ENCODE data around the gene DOLPP1. TPM values are rescaled to one million over a fixed set of nuclear protein-coding genes. Genes with fewer than 3 reads are reported as not detected.
A peak's percentile ranks its signal among the peaks of the same experiment; 100 is the strongest.
"Not testable (repeated sequence)": the region's sequence is repeated elsewhere in the genome, so short reads cannot be mapped to it uniquely, and the experiment has no call there.

The DOLPP1 gene, protein sequence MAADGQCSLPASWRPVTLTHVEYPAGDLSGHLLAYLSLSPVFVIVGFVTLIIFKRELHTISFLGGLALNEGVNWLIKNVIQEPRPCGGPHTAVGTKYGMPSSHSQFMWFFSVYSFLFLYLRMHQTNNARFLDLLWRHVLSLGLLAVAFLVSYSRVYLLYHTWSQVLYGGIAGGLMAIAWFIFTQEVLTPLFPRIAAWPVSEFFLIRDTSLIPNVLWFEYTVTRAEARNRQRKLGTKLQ
- total RNA-seq = 21.7 TPM

DNA sequence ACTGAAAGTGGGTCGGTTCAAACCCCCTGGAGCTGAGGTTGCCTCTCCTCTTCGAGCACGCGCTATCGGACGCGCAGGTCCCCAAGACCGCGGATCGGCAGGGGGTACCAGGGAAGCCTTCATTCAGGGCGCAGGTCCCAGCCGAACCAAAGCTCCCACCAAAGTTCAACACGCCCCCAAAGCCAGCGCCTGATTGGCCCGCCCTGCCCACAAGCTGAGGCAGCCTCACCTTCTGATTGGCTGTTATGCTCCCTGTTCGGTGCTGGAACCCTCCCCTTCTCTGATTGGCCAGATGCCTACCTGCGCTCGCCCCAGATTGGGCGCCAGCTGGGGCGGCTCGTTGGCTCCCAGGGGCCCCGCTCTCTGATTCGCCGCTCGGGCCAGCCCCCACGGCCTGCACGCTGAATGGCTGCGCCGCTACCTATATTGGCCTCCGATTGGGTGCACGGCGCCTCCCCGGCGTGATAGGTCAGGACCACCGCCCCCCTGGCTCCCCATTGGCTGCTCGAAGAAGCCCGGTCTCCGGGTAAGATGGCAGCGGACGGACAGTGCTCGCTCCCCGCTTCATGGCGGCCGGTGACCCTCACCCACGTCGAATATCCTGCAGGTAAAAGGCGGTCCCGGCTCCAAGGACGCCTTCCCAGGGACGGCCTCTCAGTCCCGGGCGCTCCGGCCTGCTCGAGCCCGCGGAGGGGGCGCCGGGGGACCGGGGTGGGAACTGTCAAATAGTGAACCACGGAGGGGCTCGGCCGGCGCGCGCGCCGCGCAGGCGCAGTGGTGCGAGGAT is at the start of gene DOLPP1:
Gene DOLPP1, plus strand, starts transcription at position 511 of the 787 bp plus-strand sequence. Its CDS starts 21 bp downstream, at position 532.
- DNase-seq (ENCODE audit: low spot score) (peak; percentile 100), ATAC-seq (peak; percentile 81)

DNA sequence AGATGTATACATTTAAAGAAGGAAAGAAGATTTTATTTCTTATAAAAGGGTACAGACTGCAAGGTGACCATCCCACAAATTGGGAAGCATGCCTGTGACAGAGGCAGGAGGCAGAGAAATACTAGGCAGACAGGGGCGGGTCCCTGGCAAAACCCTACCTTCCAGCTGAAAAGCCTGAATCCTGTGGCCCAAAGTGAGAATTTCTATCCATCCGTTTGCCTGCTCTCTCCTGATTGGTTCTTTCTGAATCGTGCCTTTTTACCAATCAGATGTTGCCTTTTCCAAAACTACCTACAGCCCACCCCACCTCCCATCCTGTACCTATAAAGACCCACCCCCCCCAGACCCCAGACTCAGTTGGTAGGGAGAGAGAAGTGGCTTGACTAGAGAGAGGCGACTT is 49.4 kb upstream of the DOLPP1 start:
- ATAC-seq (no peak), DNase-seq (ENCODE audit: low spot score) (no peak)

GRCh38 chr9:129032541-129033159 is 48.3 kb upstream of the DOLPP1 start:
- no peak for ATAC-seq
- no peak for DNase-seq (ENCODE audit: low spot score)

DNA sequence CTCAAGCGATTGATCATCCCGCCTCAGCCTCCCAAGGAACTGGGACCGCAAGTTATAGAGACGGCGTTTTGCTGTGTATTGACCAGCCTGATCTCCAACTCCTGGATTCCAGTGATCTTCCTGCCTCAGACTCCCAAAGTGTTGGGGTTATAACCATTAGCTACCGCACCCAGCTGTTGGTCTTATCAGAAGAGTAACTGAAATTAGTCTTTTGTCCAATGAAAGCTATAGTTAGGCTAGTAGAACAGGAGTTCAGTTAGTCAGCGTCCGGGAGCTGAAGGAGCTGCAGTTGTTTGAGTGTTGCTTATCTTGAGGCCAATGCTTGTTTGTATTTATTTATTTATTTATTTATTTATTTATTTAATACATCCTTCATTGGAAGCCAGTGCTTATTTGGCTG is 47.7 kb upstream of the DOLPP1 start:
- DNase-seq (ENCODE audit: low spot score) (no peak), ATAC-seq (no peak)

- DNase-seq (ENCODE audit: low spot score) = not testable (repeated sequence)
- peak; percentile 8 for ATAC-seq
Observed at GRCh38 chr9:129035838-129036237, 45.1 kb upstream of the DOLPP1 start.

- ATAC-seq (peak; percentile 93), DNase-seq (ENCODE audit: low spot score) (peak; percentile 98)
Observed at GRCh38 chr9:129036241-129036922, 44.5 kb upstream of the DOLPP1 start, which contains the start of gene MIGA2. Gene MIGA2 (plus strand): TSS chr9:129036626. CDS start chr9:129040595, 3,969 bp downstream.

DNA sequence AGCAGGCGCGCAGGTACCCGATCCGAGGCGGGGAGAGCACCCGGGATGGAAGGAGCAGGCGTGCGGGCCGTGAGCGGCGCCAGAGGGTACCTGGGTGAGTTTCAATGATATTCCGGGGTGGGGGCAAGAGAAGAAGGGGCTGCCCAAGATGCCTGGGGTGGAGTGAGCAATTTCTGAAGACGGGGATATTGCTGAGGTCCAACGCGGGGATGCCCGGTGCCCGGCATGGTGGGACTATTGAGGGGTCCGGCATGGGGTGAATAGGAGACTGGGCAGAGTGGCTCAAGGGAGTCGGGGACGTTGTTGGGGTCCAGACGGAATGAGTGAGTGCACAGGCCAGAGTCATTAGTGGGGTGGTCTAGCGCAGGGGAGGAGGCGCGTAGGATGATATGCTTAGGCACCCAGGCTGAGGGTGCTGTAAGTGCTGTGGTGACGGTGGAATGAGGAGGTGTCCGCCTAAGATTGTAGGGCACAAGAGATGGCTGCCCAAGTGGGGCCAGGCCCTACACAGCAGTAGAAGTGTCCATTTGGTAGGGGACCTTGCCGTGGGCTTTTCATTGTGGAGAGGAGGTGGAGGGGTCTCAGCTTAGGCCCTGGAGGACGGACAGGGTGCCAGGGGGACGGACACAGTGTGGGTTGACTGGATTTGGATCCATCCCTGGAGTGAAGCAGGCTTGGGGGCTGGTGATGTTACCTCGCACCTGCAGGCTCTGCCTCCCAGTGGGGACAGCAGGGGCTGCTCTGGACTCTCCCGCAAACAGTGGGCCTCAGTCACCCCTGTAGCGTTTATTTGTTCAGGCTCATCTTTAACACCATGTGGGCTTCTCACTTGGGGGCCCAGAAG is 43.8 kb upstream of the DOLPP1 start:
- no peak for DNase-seq (ENCODE audit: low spot score)
- ATAC-seq = peak; percentile 1

GRCh38 chr9:129037767-129038098 is 43.2 kb upstream of the DOLPP1 start:
- ATAC-seq = no peak
- no peak for DNase-seq (ENCODE audit: low spot score)

DNA sequence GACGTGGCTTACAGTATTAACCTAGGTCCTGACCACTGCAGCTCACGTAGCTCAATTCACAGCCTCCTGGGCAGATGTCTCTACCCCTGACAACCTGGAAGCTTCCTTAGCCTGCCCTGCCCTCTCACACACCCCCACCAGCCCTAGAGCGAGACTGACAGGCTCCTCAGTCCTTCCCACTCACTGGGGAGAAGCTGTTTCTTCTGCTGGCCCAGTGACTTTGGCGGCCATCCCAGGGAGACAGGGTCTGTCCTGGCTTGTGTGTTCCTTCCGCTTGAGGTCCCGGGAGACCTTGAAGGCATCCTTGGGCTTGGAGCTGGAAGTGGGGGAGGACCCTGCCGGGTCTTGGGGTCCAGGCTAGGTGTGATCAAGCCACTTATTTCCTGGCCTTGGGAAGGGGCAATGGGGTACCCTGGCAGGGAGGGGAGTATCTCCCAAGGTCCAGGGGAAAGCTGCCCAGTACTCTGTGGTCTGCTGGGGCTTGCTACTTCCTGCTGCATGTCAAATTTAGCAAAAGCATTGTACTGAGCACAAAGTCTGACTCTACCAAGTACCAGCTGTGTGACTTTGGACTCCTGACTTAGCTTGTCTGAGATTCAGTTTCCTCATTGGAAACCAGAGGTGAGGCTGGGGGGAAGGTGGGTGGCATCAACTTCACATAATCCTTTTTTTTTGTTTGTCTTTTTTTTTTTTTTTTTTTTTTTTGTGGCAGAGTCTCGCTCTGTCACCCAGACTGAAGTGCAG is 42.6 kb upstream of the DOLPP1 start:
- DNase-seq (ENCODE audit: low spot score) (no peak), ATAC-seq (no peak)

DNA sequence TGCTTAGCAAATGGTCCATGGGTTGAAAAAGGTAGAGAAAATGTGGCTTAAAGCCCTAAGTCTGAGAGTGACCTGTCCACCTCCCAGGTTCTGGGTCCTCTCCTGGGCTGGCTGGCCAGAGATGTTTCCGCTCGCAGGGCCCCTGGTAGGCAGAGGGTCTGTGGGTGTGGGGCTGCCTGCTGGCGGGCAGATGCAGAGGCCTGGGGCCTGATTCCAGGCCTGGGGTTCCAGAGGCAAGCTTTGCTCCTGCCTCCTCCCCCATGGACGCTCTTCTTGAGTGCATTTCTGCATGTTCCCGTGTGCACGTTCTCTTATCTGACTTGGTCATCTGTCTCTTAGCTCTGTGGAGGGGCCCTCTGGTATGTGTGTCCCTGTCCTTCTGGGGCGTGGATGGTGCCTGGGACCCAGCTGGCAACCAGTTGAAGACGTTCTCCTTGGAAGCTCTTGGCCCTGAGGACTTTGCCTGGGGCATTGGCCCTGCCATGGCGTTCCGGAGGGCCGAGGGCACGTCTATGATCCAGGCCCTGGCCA is 40.7 kb upstream of the DOLPP1 start:
- DNase-seq (ENCODE audit: low spot score) = no peak
- ATAC-seq = no peak

DNA sequence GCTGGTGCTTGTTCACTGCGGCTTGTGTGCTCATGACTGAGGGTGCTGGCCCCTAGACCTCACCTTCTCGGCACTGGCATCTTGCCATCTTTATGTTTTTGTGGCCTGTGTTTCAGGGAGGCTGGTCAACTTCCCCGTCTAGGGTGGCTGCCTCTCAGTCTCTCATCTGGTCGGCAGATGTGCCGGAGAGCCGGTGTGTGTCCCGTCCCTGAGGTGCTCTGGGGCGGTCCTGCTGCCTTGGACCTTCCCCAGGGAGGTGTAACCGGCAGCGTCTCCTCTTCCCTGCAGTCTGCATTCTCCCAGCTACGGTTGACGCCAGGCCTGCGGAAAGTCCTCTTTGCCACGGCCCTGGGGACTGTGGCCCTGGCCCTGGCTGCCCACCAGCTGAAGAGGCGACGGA is 38.9 kb upstream of the DOLPP1 start:
- no peak for DNase-seq (ENCODE audit: low spot score)
- ATAC-seq = no peak

GRCh38 chr9:129052592-129052991 is 28.3 kb upstream of the DOLPP1 start:
- peak; percentile 94 for DNase-seq (ENCODE audit: low spot score)
- peak; percentile 90 for ATAC-seq

- peak; percentile 38 for ATAC-seq
- DNase-seq (ENCODE audit: low spot score) = no peak
Observed at GRCh38 chr9:129053020-129053419, 27.9 kb upstream of the DOLPP1 start.

- ATAC-seq (no peak), DNase-seq (ENCODE audit: low spot score) (no peak)
Observed at GRCh38 chr9:129054163-129054851, 26.6 kb upstream of the DOLPP1 start.

- ATAC-seq (peak; percentile 42), DNase-seq (ENCODE audit: low spot score) (no peak)
Observed at GRCh38 chr9:129058965-129059795, 21.7 kb upstream of the DOLPP1 start.

GRCh38 chr9:129059796-129060785 is 20.8 kb upstream of the DOLPP1 start:
- no peak for DNase-seq (ENCODE audit: low spot score)
- ATAC-seq = no peak

DNA sequence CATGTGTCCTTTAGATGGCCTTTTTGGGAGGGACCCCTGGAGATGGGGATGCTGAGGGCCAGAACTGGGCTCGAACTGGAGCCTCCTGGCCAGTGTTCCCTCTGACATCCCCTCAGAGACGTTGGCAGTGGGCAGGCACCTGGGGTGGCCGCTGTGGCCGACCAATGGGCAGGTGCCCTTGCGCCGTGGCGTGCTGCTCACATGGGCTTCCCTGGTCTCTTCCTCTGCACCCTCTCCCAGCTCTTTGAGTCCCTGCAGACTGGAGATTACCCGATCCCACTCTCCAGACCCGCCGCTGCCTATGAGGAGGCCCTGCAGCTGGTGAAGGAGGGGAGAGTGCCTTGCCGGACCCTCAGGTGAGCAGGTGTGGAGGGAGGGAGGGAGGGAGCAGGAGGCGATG is 19.9 kb upstream of the DOLPP1 start:
- no peak for ATAC-seq
- DNase-seq (ENCODE audit: low spot score) = no peak

Data from left lobe of liver (tissue), 2 donors.